CD4-positive, alpha-beta T cell (primary cell): ENCODE results near the gene PPIE. TPM values are rescaled to one million over a fixed set of nuclear protein-coding genes. Genes with fewer than 3 reads are reported as not detected.

Source experiments
- ATAC-seq: fragments of 200-7000 bp; cut with Tn5 transposase; one replicate; pipeline ENCODE4 v1.10.0; 2022; ENCODE audit warnings: mild to moderate bottlenecking; ENCODE audit not compliant: poor library complexity
- CTCF ChIA-PET: fragments of 350-600 bp; sonication (Branson Sonifier 250); formaldehyde crosslinking; loops from one replicate; lab custom pipeline; 2021; ENCODE audit warnings: antibody characterized with exemption, inconsistent platforms; lab: Charles Lee
- POLR2A ChIA-PET: fragments of 350-600 bp; sonication (Branson Sonifier 250); formaldehyde crosslinking; loops from one replicate; lab custom pipeline; 2021; ENCODE audit warnings: antibody characterized with exemption, inconsistent platforms; lab: Charles Lee
- DNase-seq, 14 experiments: peaks; one replicate each; pipeline ENCODE4 v3.0.0-alpha.2; 2013 to 2020; ENCODE audit warnings: mixed read lengths in 2 of 14
- H3K27ac ChIP-seq, 2 donors: one replicate each; pipeline versions ENCODE4 v1.5.1 to v1.7.0; 2013; ENCODE audit warnings: low read length in 2 of 2, low read depth in 1 of 2, mild to moderate bottlenecking in 1 of 2
- H3K27me3 ChIP-seq, 2 experiments: 1 replicate in 1 of 2; 2 replicates in 1 of 2; pipeline versions ENCODE4 v1.6.1 to v1.7.0; 2013; ENCODE audit warnings: low read length in 2 of 2, control low read depth in 1 of 2, mild to moderate bottlenecking in 1 of 2, moderate library complexity in 1 of 2; ENCODE audit not compliant: insufficient read depth in 2 of 2, control insufficient read depth in 1 of 2
- H3K36me3 ChIP-seq: one replicate; pipeline ENCODE4 v1.6.1; 2013; ENCODE audit warnings: low read length, control low read depth; ENCODE audit not compliant: insufficient read depth
- H3K4me1 ChIP-seq: one replicate; pipeline ENCODE4 v1.6.1; 2013; ENCODE audit warnings: low read length, control low read depth; ENCODE audit not compliant: insufficient read depth
- H3K4me3 ChIP-seq: one replicate; pipeline ENCODE4 v1.5.1; 2013; ENCODE audit warnings: mild to moderate bottlenecking, low read length, moderate library complexity
- H3K9me3 ChIP-seq, 2 experiments: 1 replicate in 1 of 2; 2 replicates in 1 of 2; pipeline versions ENCODE4 v1.6.1 to v1.7.0; 2013; ENCODE audit warnings: low read length in 2 of 2, mild to moderate bottlenecking in 2 of 2, control low read depth in 1 of 2, moderate library complexity in 1 of 2; ENCODE audit not compliant: control insufficient read depth in 1 of 2, insufficient read depth in 1 of 2
- H3K27ac Mint-ChIP-seq: one replicate; pipeline ENCODE4 v1.8.0; 2020; ENCODE audit warnings: mixed read lengths
- H3K27me3 Mint-ChIP-seq: one replicate; pipeline ENCODE4 v1.8.0; 2021; ENCODE audit warnings: mixed read lengths
- H3K36me3 Mint-ChIP-seq: one replicate; pipeline ENCODE4 v1.8.0; 2021; ENCODE audit warnings: low read depth, mixed read lengths
- H3K4me1 Mint-ChIP-seq: one replicate; pipeline ENCODE4 v1.8.0; 2021; ENCODE audit warnings: low read depth, mixed read lengths
- H3K4me3 Mint-ChIP-seq: one replicate; pipeline ENCODE4 v1.8.0; 2020; ENCODE audit warnings: mild to moderate bottlenecking, mixed read lengths
- H3K9me3 Mint-ChIP-seq: one replicate; pipeline ENCODE4 v1.8.0; 2020; ENCODE audit warnings: mixed read lengths
- CTCF ChIP-seq: fragments of 200-600 bp; IDR thresholded peaks from one replicate; pipeline ENCODE4 v1.8.0; 2022; ENCODE audit warnings: antibody characterized with exemption, mild to moderate bottlenecking
- intact Hi-C, 2 experiments: fragments of 100-400 bp; cut with DNase I in 1 of 2; cut with micrococcal nuclease in 1 of 2; formaldehyde crosslinking; loops; one replicate each; pipeline versions ENCODE4 v1.15.1 to v1.9.0; 2023 to 2025; cut with DNase I, micrococcal nuclease
- total RNA-seq, 174 experiments: library from RNA in 2 of 174; stranded (reverse) in 2 of 174; gene quantifications; one replicate each; pipeline ENCODE4 v1.2.3 and lab custom pipeline; 2021 to 2026

The PPIE gene
- total RNA-seq, 2 experiments from 2014 or later: 45.0 to 46.7 TPM

- ChIA-PET POLR2A (interaction anchor here (1.2 kb wide), 1 partner anchor 9 kb away, joined by 7 read pairs; the partner anchor contains the start of gene HPCAL4), CTCF (interaction anchor here (0.9 kb wide), 1 partner anchor 9 kb away, joined by 3 read pairs; the partner anchor contains the start of gene HPCAL4)
- Histone ChIP-seq H3K27me3 (peaks cover 0 to 4% of the 10 kb centered on the region in 2 experiments), H3K4me3 (no peak overlapping the region), H3K27ac (no peak overlapping the region), H3K9me3 (peaks cover 0 to 5% of the 10 kb centered on the region in 2 experiments), H3K36me3 (no peaks in the 10 kb centered on the region), H3K4me1 (no peaks in the 10 kb centered on the region)
- Mint-ChIP-seq H3K27ac (no peak overlapping the region), H3K36me3 (no peaks in the 10 kb centered on the region), H3K9me3 (no peaks in the 10 kb centered on the region), H3K4me3 (no peak overlapping the region), H3K4me1 (no peaks in the 10 kb centered on the region), H3K27me3 (peaks cover 13% of the 10 kb centered on the region)
- DNase-seq (no peak), ATAC-seq (no peak)
- TF ChIP-seq CTCF: no peak
- intact Hi-C loops: no loop called here
Measured at GRCh38 chr1:39700348-39700747, 38.3 kb upstream of the PPIE start.

- TF ChIP-seq CTCF: no peak
- no peak overlapping the region for H3K4me3 Mint-ChIP-seq
- CTCF ChIA-PET: interaction anchor here (0.9 to 1.3 kb wide), 2 partner anchors 10 to 31 kb away, joined by 3 to 5 read pairs; partner anchors contain the start of gene HPCAL4
- no peaks in the 10 kb centered on the region for H3K36me3 Mint-ChIP-seq
- Histone ChIP-seq H3K4me1 (no peaks in the 10 kb centered on the region), H3K27ac (no peak overlapping the region), H3K9me3 (peaks cover 0 to 5% of the 10 kb centered on the region in 2 experiments), H3K27me3 (peaks cover 0 to 4% of the 10 kb centered on the region in 2 experiments), H3K4me3 (no peak overlapping the region), H3K36me3 (no peaks in the 10 kb centered on the region)
- DNase-seq: no peak
- H3K27me3 Mint-ChIP-seq: peaks cover 13% of the 10 kb centered on the region
- no peaks in the 10 kb centered on the region for H3K4me1 Mint-ChIP-seq
- intact Hi-C loops: no loop called here
- POLR2A ChIA-PET: interaction anchor here (1.2 kb wide), 1 partner anchor 10 kb away, joined by 7 read pairs; the partner anchor contains the start of gene HPCAL4
- ATAC-seq: no peak
- no peak overlapping the region for H3K27ac Mint-ChIP-seq
- no peaks in the 10 kb centered on the region for H3K9me3 Mint-ChIP-seq
Measured at GRCh38 chr1:39701049-39701439, 37.6 kb upstream of the PPIE start.

- Mint-ChIP-seq H3K36me3 (no peaks in the 10 kb centered on the region), H3K4me1 (no peaks in the 10 kb centered on the region), H3K27ac (no peak overlapping the region), H3K27me3 (peaks cover 21% of the 10 kb centered on the region), H3K4me3 (no peak overlapping the region), H3K9me3 (no peaks in the 10 kb centered on the region)
- intact Hi-C loops: no loop called here
- ATAC-seq: no peak
- no peaks in the 10 kb centered on the region for H3K36me3 ChIP-seq
- no peak for TF ChIP-seq CTCF
- H3K27ac ChIP-seq: no peak overlapping the region
- DNase-seq: no peak
- no peaks in the 10 kb centered on the region for H3K27me3 ChIP-seq
- CTCF ChIA-PET: interaction anchor here (1.2 kb wide), 1 partner anchor 16 kb away, joined by 4 read pairs; no protein-coding TSS in a partner anchor
- H3K4me3 ChIP-seq: no peak overlapping the region
- H3K4me1 ChIP-seq: no peaks in the 10 kb centered on the region
- no peaks in the 10 kb centered on the region for H3K9me3 ChIP-seq
- POLR2A ChIA-PET: no interaction called here
Measured at GRCh38 chr1:39704757-39705156, 33.9 kb upstream of the PPIE start.
